HEK293T (cell line): ENCODE measurements around the gene ITGB8.

Experiments
- CTCF ChIA-PET: fragments of 350-600 bp; formaldehyde crosslinking; extraction: SDS; loops from one replicate; lab custom pipeline; 2021; ENCODE audit warnings: antibody characterized with exemption, inconsistent platforms; lab: Yijun Ruan, JAX
- POLR2A ChIA-PET: fragments of 350-600 bp; formaldehyde crosslinking; extraction: SDS; loops from one replicate; lab custom pipeline; 2020; ENCODE audit warnings: antibody characterized with exemption, inconsistent platforms; lab: Yijun Ruan, JAX
- DNase-seq: peaks from one replicate; pipeline ENCODE4 v3.0.0; 2012; ENCODE audit warnings: mixed read lengths; ENCODE audit errors: extremely low spot score
- ARNT ChIP-seq: fragments of 450-650 bp; IDR thresholded peaks from 2 replicates; pipeline ENCODE4 v1.6.1; 2017; ENCODE audit warnings: mild to moderate bottlenecking
- BHLHE40 ChIP-seq: fragments of 450-650 bp; IDR thresholded peaks from 2 replicates; pipeline ENCODE4 v1.6.1; 2016; ENCODE audit warnings: mild to moderate bottlenecking, moderate library complexity, borderline replicate concordance
- CTBP1 ChIP-seq: fragments of 450-650 bp; IDR thresholded peaks from 2 replicates; pipeline ENCODE4 v1.6.1; 2016; ENCODE audit warnings: borderline replicate concordance
- ELF4 ChIP-seq: fragments of 450-650 bp; IDR thresholded peaks from 2 replicates; pipeline ENCODE4 v1.6.1; 2017; ENCODE audit warnings: antibody characterized with exemption
- FOXA1 ChIP-seq: fragments of 450-650 bp; IDR thresholded peaks from 2 replicates; pipeline ENCODE4 v1.6.1; 2016; ENCODE audit warnings: mild to moderate bottlenecking
- FOXK2 ChIP-seq: fragments of 450-650 bp; IDR thresholded peaks from 2 replicates; pipeline ENCODE4 v1.6.1; 2016; ENCODE audit warnings: mild to moderate bottlenecking
- FOXM1 ChIP-seq: fragments of 450-650 bp; IDR thresholded peaks from 2 replicates; pipeline ENCODE4 v1.6.1; 2017; ENCODE audit warnings: mild to moderate bottlenecking, borderline replicate concordance
- HDGF ChIP-seq: fragments of 450-650 bp; IDR thresholded peaks from 2 replicates; pipeline ENCODE4 v1.6.1; 2017; ENCODE audit warnings: antibody characterized with exemption, borderline replicate concordance
- L3MBTL2 ChIP-seq: fragments of 450-650 bp; conservative IDR thresholded peaks from 2 replicates; pipeline ENCODE4 v1.6.1; 2016; ENCODE audit warnings: mild to moderate bottlenecking
- LEF1 ChIP-seq: fragments of 450-650 bp; IDR thresholded peaks from 2 replicates; pipeline ENCODE4 v1.6.1; 2017; ENCODE audit warnings: mild to moderate bottlenecking, borderline replicate concordance
- NFRKB ChIP-seq: fragments of 450-650 bp; IDR thresholded peaks from 2 replicates; pipeline ENCODE4 v1.6.1; 2016; ENCODE audit warnings: mild to moderate bottlenecking, moderate library complexity
- SP1 ChIP-seq: fragments of 450-650 bp; IDR thresholded peaks from 2 replicates; pipeline ENCODE4 v1.6.1; 2017
- SUZ12 ChIP-seq: fragments of 450-650 bp; IDR thresholded peaks from 2 replicates; pipeline ENCODE4 v1.6.1; 2016; ENCODE audit warnings: mild to moderate bottlenecking
- TARDBP ChIP-seq: fragments of 450-650 bp; IDR thresholded peaks from 2 replicates; pipeline ENCODE4 v1.6.1; 2016
- ZNF384 ChIP-seq: fragments of 450-650 bp; IDR thresholded peaks from 2 replicates; pipeline ENCODE4 v1.6.1; 2016
- TF ChIP-seq, protein P1 (sequence below): fragments of 450-650 bp; IDR thresholded peaks from 2 replicates; pipeline ENCODE4 v1.6.1; 2016

The ITGB8 gene

DNA sequence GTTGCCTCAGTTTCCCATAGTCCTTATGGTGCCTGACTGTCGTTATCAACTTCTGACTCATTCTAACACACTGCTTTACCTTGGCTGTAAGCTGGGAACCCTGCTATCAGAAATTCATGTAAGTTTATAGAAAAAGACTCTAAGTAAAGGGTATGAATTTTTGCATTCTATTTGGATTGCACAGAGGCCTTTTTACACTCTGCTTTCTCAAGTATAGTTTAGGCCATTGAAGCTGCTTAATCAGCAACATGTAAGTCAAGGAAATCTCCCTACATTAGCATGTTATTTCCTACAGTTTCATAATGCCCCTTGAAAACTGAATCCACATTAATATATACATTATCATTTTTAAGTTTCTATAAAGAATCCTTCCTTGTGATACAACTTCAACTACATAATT, 17.1 kb upstream of the ITGB8 start:
- TF ChIP-seq ELF4 (no peak), ARNT (no peak)
- DNase-seq = no peak
- ChIA-PET POLR2A (no interaction called here), CTCF (interaction anchor here (0.6 to 1.1 kb wide), 2 partner anchors 17 to 30 kb away, joined by 3 to 5 read pairs; partner anchors contain the start of gene ITGB8)

DNA sequence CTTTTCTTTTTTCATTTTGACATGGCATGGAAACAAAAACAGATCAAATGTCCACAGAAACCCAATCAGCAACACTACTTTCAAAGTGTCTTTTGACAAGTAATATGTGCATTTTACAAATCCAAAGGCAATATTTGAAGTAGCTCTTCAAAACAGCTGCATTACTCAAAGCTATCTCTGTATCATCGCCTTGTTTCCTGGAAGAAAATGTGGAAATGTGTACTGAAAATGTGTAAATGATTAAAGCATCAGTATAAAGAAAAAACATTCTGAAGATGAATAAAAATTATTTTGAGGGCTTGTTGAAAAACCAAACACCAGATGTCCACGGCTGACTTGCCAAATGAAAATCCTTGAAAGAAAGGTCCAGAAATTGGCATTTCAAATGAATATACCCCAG, 16.5 kb upstream of the ITGB8 start:
- no peak for DNase-seq
- TF ChIP-seq LEF1 (no peak), SUZ12 (no peak), ARNT (no peak), FOXM1 (no peak), ZNF384 (no peak), HDGF (no peak), TARDBP (no peak), CTBP1 (no peak)
- TF ChIP-seq, protein P1, sequence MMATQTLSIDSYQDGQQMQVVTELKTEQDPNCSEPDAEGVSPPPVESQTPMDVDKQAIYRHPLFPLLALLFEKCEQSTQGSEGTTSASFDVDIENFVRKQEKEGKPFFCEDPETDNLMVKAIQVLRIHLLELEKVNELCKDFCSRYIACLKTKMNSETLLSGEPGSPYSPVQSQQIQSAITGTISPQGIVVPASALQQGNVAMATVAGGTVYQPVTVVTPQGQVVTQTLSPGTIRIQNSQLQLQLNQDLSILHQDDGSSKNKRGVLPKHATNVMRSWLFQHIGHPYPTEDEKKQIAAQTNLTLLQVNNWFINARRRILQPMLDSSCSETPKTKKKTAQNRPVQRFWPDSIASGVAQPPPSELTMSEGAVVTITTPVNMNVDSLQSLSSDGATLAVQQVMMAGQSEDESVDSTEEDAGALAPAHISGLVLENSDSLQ = no peak
- CTCF ChIA-PET = interaction anchor here (0.6 to 1.1 kb wide), 2 partner anchors 16 to 29 kb away, joined by 3 to 5 read pairs; partner anchors contain the start of gene ITGB8
- POLR2A ChIA-PET = no interaction called here

DNA sequence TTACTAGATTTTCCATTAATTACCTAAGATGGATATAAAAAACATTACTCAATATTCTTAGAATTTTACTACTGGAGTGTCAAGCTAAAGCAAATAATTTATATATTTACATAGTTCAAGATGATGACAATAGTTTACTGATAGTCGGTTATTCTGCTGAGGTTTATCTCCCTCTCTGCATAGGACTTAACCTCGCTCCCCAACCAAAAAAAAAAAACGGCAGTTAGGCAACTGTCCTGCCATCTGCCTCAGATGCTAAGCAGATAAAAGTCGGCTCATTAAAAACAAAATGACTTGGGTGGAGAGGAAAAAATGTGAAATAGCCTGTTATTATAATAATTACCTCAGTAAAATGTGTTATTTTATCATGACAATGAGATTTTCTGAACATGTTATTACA, 14.0 kb upstream of the ITGB8 start:
- TF ChIP-seq NFRKB = no peak
- TF ChIP-seq L3MBTL2 = no peak
- TF ChIP-seq HDGF = no peak
- TF ChIP-seq FOXM1 = no peak
- no peak for TF ChIP-seq TARDBP
- TF ChIP-seq CTBP1 = no peak
- no peak for TF ChIP-seq FOXK2
- TF ChIP-seq, protein P1 = no peak
- no peak for TF ChIP-seq SUZ12
- TF ChIP-seq ELF4 = no peak
- TF ChIP-seq ARNT = no peak
- no peak for TF ChIP-seq BHLHE40
- TF ChIP-seq LEF1 = no peak
- no peak for TF ChIP-seq FOXA1
- TF ChIP-seq ZNF384 = no peak
- TF ChIP-seq SP1 = no peak
- no peak for DNase-seq
- POLR2A ChIA-PET = interaction anchor here (2.1 kb wide), 1 partner anchor 14 kb away, joined by 8 read pairs; the partner anchor contains the start of gene ITGB8
- CTCF ChIA-PET = interaction anchor here (0.6 to 0.9 kb wide), 2 partner anchors 14 to 559 kb away, joined by 3 to 4 read pairs; partner anchors contain the start of gene ITGB8

DNA sequence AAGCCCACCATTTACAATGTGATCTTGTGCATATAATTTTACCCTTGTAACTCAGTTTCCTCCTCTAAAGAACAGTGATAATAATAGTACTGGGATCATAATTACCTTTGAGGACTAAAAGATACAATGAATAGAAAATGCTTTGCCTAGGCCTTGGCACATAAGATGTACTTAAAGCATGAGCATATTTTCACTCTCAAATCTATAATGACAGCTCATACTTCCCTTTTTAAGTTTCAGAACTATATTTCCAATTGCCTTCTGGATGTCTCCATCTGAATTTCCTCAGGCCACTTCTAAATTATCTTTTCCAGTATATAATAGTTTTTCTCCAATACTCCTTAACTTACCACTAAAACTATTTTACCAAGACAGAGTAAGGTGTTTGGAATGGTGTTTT, 13.3 kb upstream of the ITGB8 start:
- ChIA-PET CTCF (no interaction called here), POLR2A (no interaction called here)
- TF ChIP-seq TARDBP (no peak), ARNT (no peak), CTBP1 (no peak), LEF1 (no peak), SUZ12 (no peak), L3MBTL2 (no peak), FOXK2 (no peak), NFRKB (no peak), FOXM1 (no peak), ZNF384 (no peak), FOXA1 (no peak), HDGF (no peak), BHLHE40 (no peak), ELF4 (no peak)
- TF ChIP-seq, protein P1 = no peak
- no peak for DNase-seq

DNA sequence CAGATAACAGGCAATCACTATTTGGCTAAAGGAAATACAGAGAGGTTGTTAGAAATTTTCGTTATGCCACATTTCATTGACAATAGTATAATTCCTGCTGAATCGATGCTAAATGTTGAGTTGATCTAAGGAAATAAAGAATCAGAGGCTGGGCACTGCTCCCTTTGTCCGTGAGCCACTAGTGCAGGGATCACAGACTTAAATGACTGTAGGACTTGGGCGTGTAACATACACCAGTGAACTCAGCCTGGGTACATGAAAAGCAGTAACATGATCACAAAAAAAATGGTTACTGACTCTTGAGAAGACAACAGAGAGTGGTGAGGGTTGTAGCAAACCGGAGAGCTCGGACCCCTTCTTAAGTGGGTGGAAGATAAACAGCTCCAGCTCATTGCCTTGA, 11.8 kb upstream of the ITGB8 start:
- CTCF ChIA-PET = no interaction called here
- POLR2A ChIA-PET = no interaction called here
- no peak for DNase-seq
- no peak for TF ChIP-seq FOXK2
- TF ChIP-seq NFRKB = no peak
- TF ChIP-seq FOXM1 = no peak
- TF ChIP-seq LEF1 = no peak
- no peak for TF ChIP-seq FOXA1
- TF ChIP-seq CTBP1 = no peak
- TF ChIP-seq ARNT = no peak
- TF ChIP-seq ZNF384 = no peak
- no peak for TF ChIP-seq HDGF
- no peak for TF ChIP-seq SP1
- TF ChIP-seq, protein P1 = no peak
- no peak for TF ChIP-seq TARDBP
- TF ChIP-seq L3MBTL2 = no peak
- TF ChIP-seq ELF4 = no peak
- no peak for TF ChIP-seq BHLHE40
- no peak for TF ChIP-seq SUZ12

DNA sequence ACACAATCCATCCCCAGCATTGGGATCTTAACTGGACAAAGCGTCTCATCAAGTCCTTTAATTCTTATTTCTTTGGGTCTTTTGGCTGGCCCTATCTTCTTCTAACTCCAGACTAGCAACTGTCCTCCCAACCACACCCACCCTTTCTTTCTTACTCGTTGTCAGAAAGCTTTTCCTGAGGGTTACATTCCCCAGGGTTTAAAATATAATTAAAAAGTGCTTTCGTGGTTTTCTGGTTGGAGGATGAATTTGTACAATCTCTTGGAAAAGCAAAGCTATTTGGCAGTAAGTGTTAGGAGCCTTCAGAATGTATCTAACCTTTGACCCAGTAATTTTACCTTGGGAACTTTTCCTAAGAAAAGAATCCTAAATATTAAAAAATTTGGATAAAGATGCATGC, 10.4 kb upstream of the ITGB8 start:
- ChIA-PET CTCF (no interaction called here), POLR2A (no interaction called here)
- no peak for TF ChIP-seq FOXK2
- no peak for TF ChIP-seq ZNF384
- TF ChIP-seq ELF4 = no peak
- no peak for TF ChIP-seq LEF1
- TF ChIP-seq HDGF = no peak
- no peak for TF ChIP-seq SP1
- TF ChIP-seq, protein P1 = no peak
- no peak for TF ChIP-seq L3MBTL2
- no peak for TF ChIP-seq CTBP1
- TF ChIP-seq FOXM1 = no peak
- TF ChIP-seq TARDBP = no peak
- DNase-seq = no peak
